GM12878 (cell line): ENCODE results near the gene VTN.

Source experiments
- CEBPB ChIP-seq, 2 experiments: fragments of 150-350 bp in 1 of 2; IDR thresholded peaks; 2 replicates each; pipeline ENCODE4 v1.6.1; 2012 to 2014; ENCODE audit warnings: low read depth in 2 of 2, low read length in 2 of 2, borderline replicate concordance in 1 of 2, inconsistent platforms in 1 of 2
- POLR2A ChIP-seq: IDR thresholded peaks from 2 replicates; pipeline ENCODE4 v1.6.1; 2011; ENCODE audit warnings: low read depth, mild to moderate bottlenecking, low read length
- SUZ12 ChIP-seq: fragments of 200-600 bp; sonication (generic); IDR thresholded peaks from one replicate; pipeline ENCODE4 v1.6.1; 2018; ENCODE audit warnings: antibody characterized with exemption, mild to moderate bottlenecking; ENCODE audit not compliant: unreplicated experiment
- ZNF24 ChIP-seq: fragments of 450-650 bp; IDR thresholded peaks from 2 replicates; pipeline ENCODE4 v1.6.1; 2017; ENCODE audit warnings: antibody characterized with exemption, mild to moderate bottlenecking

DNA sequence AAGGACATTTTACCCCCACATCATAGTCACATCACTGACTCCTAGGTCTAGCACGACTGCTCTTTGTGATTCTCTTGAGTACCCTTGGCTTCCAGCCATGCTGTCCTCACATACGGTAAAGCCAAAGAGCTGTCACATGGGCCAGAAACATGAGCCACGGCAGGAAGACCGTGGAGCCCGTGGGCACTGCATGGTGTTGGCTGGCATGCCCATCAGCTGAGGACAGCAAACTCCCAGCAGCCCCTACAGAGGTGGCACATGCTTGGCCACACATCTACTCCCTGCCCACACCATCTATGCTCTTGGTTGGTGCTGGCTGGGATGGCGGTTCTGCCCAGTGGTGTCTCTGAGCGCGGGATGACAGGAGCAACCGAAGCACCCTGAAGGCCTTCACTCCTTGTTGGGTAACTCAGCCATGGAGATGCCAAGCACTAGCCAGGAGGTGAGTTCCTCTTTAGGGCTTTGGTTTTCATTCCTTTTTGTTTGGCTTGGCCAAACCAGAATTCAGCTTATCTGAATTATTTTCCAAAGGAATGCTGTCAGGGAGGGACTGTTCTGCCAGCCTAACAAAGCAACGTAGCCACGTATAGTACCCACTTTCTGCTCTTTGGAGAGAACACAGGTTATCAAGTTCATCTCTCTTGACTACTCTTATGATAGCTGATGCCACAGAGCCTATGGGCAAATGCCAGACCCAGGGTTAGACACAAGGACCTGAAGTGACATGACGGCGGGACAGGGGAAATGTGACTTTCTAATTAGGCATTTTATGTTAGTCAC is 24.5 kb downstream of the VTN start:
- TF ChIP-seq ZNF24 (no peak), CEBPB (IDR thresholded peaks at IDR 0.05; ENCODE audit: borderline replicate concordance in 1 of 2, low read depth in 2 of 2, low read length in 2 of 2) (no peak), SUZ12 (no peak), POLR2A (peak; percentile 54)
